Lower leg skin (tissue), 3 donors: ENCODE data around the gene CDCA8.

Experiments
- POLR2A ChIP-seq, 2 donors: fragments of 450-650 bp; IDR thresholded peaks; one replicate each; pipeline ENCODE4 v1.6.1; 2016 to 2017; ENCODE audit warnings: antibody characterized with exemption in 2 of 2, mild to moderate bottlenecking in 1 of 2, moderate library complexity in 1 of 2
- TF ChIP-seq, protein P1 (sequence below), 3 donors: fragments of 450-650 bp; IDR thresholded peaks; one replicate each; pipeline ENCODE4 v1.5.1; 2016; ENCODE audit warnings: antibody characterized with exemption in 3 of 3, mild to moderate bottlenecking in 3 of 3, moderate library complexity in 2 of 3

DNA sequence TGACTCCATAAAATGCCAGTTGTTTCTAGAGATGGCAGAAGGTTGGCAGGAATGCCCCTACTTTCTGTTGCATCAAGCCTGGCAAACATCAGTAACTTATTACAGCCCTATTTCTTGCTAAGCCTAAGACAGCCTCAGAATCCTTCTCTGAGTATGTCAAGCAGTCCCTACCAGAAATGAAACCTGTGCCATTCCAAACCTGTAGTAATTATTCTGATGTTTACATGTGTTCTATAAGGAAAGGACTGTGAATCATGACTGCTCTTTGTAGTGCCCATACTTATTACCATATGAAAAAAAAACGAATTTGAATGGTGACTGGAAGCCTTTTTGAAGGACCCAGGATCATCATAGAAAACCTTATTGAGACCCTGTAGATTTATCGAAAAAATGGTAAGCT, 5.4 kb downstream of the CDCA8 start:
- TF ChIP-seq POLR2A (IDR thresholded peaks at IDR 0.05) = no peak
- TF ChIP-seq, protein P1, sequence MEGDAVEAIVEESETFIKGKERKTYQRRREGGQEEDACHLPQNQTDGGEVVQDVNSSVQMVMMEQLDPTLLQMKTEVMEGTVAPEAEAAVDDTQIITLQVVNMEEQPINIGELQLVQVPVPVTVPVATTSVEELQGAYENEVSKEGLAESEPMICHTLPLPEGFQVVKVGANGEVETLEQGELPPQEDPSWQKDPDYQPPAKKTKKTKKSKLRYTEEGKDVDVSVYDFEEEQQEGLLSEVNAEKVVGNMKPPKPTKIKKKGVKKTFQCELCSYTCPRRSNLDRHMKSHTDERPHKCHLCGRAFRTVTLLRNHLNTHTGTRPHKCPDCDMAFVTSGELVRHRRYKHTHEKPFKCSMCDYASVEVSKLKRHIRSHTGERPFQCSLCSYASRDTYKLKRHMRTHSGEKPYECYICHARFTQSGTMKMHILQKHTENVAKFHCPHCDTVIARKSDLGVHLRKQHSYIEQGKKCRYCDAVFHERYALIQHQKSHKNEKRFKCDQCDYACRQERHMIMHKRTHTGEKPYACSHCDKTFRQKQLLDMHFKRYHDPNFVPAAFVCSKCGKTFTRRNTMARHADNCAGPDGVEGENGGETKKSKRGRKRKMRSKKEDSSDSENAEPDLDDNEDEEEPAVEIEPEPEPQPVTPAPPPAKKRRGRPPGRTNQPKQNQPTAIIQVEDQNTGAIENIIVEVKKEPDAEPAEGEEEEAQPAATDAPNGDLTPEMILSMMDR (IDR thresholded peaks at IDR 0.05) = no peak
